ENCODE results near the gene CENPB.

The CENPB gene

DNA sequence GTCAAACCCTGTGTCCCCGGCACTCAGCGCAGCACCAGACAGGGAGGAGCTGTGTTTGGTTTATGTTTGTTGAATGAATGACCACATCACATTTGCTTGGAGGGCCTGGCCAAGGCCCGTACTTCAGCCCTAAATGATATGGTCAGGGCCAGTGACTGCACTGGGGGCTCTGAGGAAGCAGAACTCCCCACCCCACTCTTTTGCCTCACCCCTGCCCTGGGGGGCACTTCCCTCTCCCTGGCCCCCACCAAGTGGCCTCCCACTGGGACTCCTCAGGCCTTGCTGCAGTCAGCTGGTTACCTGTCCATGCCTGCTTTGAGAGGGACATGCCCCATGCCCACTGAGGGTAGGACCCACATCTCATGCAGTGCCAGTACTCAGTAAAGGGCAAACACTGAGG is 21.9 kb downstream of the CENPB start:
- no peak for DNase-seq

- DNase-seq, result no peak
These were observed 22.6 kb downstream of the CENPB start for GRCh38 chr20:3763671-3764601.

GRCh38 chr20:3760655-3761348 is 25.7 kb downstream of the CENPB start:
- no peak for DNase-seq

- no peak for DNase-seq
These were observed 26.7 kb downstream of the CENPB start for GRCh38 chr20:3759884-3760283.

- DNase-seq, result no peak
These were observed 27.2 kb downstream of the CENPB start for GRCh38 chr20:3759316-3759823.

DNA sequence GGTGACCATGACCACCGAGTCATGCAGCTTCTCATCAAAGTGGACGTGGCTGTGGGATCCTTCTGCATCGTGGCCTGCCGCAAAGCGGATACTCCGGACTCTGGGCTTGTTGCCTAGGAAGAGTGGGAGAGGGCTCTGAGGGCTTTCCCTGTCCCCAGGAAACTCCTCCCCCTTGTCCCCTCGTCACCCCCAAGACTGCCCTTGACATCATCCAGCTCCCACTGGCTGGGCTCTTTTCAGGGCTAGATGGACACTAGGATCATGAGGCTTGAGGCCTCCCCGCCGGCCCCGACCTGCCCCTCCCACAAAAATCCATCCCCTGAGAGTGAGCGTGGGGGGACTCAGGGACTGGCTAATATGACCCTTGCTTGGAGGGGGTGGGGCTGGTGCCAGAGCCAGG is 28.0 kb downstream of the CENPB start:
- no peak for DNase-seq

GRCh38 chr20:3757268-3757667 is 29.3 kb downstream of the CENPB start:
- no peak for DNase-seq

DNA sequence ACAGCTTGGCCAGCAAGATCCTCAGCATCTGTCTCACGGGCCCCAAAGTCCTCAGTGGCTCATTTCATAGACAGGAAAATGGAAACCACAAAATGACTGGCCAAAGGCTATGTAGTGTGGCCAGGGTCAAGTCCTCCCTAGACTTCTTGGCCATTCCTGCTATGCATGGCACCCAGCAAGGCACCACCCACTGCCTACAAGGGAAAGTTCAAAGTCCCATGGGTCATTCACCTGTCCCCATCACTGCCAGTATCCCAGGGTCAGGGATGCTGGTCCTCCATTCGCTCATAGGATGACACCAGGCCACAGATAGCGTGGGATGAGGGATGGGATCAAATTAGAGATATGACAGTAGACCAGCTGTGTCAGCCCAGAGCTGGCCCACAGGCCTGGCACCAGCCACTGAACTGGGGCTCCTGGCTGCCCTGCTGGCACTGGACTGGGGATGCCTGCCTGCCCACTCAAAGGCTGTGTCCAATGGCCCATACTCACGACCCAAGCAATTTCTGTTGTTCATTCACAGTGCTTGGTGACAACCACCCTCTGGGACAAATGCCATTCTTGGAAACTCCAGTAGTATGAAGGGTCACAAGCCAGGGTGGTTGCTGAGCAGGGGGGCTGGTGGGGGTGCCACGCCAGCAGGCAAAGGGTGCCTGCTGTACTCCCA is 30.6 kb downstream of the CENPB start:
- no peak for DNase-seq

- DNase-seq, result no peak
These were observed 31.3 kb downstream of the CENPB start for GRCh38 chr20:3755269-3755668.

GRCh38 chr20:3754276-3754630 is 32.3 kb downstream of the CENPB start:
- no peak for DNase-seq

DNA sequence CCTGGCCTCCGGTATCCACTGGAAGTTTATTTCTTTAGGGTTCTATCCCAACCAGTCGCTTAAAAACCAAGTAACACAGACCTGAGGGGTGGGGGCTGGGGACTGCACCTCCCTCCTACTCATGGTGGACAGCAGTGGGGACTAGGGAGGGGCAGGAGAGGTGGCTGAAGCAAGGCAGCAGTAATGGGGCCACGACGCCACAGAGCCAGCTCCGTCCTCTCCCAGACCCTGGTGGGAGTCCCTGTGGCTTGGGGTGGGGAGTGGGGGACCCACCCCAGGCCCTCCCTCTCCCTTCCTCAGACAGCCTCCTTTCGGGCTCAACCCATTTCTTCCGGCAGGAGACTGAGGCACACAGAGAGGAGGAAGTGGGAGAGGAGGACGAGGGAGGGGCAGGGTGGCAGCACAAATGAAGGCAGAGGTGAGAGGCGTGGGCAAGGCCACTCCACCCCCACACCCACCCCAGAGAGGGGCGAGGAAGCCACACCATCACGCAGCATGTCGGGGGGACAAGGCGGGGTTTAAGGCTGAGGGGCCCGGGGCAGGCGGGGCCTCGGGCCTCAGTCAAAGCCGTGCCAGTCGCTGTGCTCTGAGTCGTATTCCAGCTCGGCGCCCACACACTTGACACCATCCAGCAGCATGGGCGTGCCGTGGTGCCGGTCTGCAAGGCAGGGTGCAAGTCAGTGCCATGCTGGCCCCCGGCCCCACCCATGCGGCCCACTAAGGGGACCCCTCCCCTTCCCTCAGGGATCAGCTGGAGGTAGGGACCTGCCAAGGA is 32.9 kb downstream of the CENPB start:
- no peak for DNase-seq

GRCh38 chr20:3753098-3753497 is 33.4 kb downstream of the CENPB start:
- DNase-seq, result no peak

DNA sequence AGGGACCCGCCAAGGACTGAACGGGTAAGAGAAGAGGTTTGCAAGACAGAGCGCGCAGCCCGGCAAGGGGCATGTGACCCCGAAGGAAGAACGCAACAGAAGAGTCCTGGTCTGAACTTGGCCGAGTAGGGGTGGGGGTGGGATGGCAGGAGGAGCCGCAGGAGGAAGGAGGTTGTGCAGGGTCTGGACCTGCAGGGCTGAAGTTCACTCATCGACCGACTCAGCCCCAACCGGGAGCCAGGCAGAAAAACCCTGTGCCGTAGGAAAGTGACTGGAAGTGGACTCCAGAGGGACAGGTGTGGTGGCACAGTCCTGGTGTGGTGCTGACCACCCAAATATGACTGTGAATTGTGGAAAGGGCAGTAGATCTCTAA is 34.2 kb downstream of the CENPB start:
- DNase-seq, result no peak

- DNase-seq, result no peak
These were observed 34.7 kb downstream of the CENPB start for GRCh38 chr20:3751675-3752385.

GRCh38 chr20:3751305-3751674 is 35.2 kb downstream of the CENPB start:
- DNase-seq, result no peak

GRCh38 chr20:3749689-3750531 is 36.6 kb downstream of the CENPB start:
- DNase-seq, result no peak

DNA sequence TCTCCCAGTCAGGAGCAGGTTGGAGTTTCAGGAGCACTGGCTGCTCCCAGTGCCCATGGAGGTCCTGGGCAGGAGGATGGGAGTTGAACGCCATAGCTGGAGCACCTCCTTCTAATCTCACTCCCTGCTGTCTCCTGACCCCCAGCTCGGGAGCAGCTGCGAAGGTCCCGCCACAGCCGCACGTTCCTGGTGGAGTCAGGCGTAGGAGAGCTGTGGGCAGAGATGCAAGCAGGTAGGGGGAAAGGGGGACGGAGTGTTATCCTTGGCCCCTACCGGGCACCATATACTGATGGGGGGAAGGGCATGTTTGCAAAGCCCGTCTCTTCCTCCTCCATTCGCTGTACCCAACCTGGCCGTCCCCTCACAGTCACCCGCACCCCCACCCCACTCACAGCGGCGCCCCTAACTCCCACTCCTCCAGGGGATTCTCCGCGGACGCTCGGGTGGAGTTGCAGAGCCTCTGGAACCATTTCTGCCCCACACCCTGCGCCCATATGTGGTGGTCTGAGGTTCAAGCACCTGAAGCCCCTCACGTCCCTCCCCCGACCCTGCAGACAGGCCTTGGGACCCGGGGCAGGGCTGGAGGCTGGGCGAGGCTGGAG is 37.4 kb downstream of the CENPB start:
- DNase-seq, result no peak

- no peak for DNase-seq
These were observed 38.5 kb downstream of the CENPB start for GRCh38 chr20:3748073-3748472.

- DNase-seq, result no peak
These were observed 39.1 kb downstream of the CENPB start for GRCh38 chr20:3747471-3747870.

GRCh38 chr20:3745686-3746173 is 40.8 kb downstream of the CENPB start:
- DNase-seq, result no peak
